H9 (cell line): ENCODE results near the gene NACC1. TPM values are rescaled to one million over a fixed set of nuclear protein-coding genes. Genes with fewer than 3 reads are reported as not detected.

Experiments used
- DNase-seq: peaks from one replicate; pipeline ENCODE4 v3.0.0-alpha.2; 2017
- H2AFZ ChIP-seq: one replicate; pipeline ENCODE4 v1.6.1; 2013; ENCODE audit warnings: mild to moderate bottlenecking, low read length, control low read depth, moderate library complexity
- H2AK5ac ChIP-seq: 2 replicates; pipeline ENCODE4 v1.6.1; 2013; ENCODE audit warnings: low read length, control low read depth, mixed read lengths; ENCODE audit not compliant: insufficient read length
- H2BK120ac ChIP-seq: one replicate; pipeline ENCODE4 v1.6.1; 2013; ENCODE audit warnings: low read depth, mild to moderate bottlenecking, low read length, control low read depth, inconsistent platforms; ENCODE audit not compliant: poor library complexity, severe bottlenecking
- H2BK12ac ChIP-seq: 2 replicates; pipeline ENCODE4 v1.6.1; 2013; ENCODE audit warnings: low read length, control low read depth, mixed read lengths, low read depth; ENCODE audit not compliant: insufficient read length
- H2BK15ac ChIP-seq: 2 replicates; pipeline ENCODE4 v1.6.1; 2013; ENCODE audit warnings: low read depth, low read length, control low read depth
- H2BK20ac ChIP-seq: one replicate; pipeline ENCODE4 v1.6.1; 2013; ENCODE audit warnings: low read depth, mild to moderate bottlenecking, low read length, control low read depth, inconsistent platforms; ENCODE audit not compliant: poor library complexity, severe bottlenecking
- H2BK5ac ChIP-seq: 2 replicates; pipeline ENCODE4 v1.6.1; 2013; ENCODE audit warnings: low read length, control low read depth, mixed read lengths; ENCODE audit not compliant: insufficient read length
- H3K14ac ChIP-seq: 2 replicates; pipeline ENCODE4 v1.6.1; 2013; ENCODE audit warnings: low read length, control low read depth; ENCODE audit not compliant: insufficient read depth
- H3K18ac ChIP-seq: 2 replicates; pipeline ENCODE4 v1.6.1; 2013; ENCODE audit warnings: low read depth, mild to moderate bottlenecking, mixed read lengths, low read length, control low read depth; ENCODE audit not compliant: insufficient read length
- H3K23ac ChIP-seq: 2 replicates; pipeline ENCODE4 v1.6.1; 2013; ENCODE audit warnings: low read length, control low read depth, mixed read lengths, low read depth; ENCODE audit not compliant: insufficient read length
- H3K23me2 ChIP-seq: 2 replicates; pipeline ENCODE4 v1.6.1; 2013; ENCODE audit warnings: low read depth, mild to moderate bottlenecking, mixed read lengths, low read length, control low read depth; ENCODE audit not compliant: insufficient read length, poor library complexity, severe bottlenecking
- H3K27ac ChIP-seq: 2 replicates; pipeline ENCODE4 v1.5.1; 2013; ENCODE audit warnings: low read length, control low read depth, mixed read lengths, low read depth; ENCODE audit not compliant: insufficient read length
- H3K27me3 ChIP-seq: 2 replicates; pipeline ENCODE4 v1.6.1; 2013; ENCODE audit warnings: low read length, control low read depth, inconsistent platforms; ENCODE audit not compliant: insufficient read depth
- H3K4ac ChIP-seq: 2 replicates; pipeline ENCODE4 v1.6.1; 2013; ENCODE audit warnings: low read depth, mild to moderate bottlenecking, control low read depth, inconsistent platforms, low read length, moderate library complexity
- H3K4me1 ChIP-seq: 2 replicates; pipeline ENCODE4 v1.6.1; 2013; ENCODE audit warnings: low read length, control low read depth, inconsistent platforms; ENCODE audit not compliant: insufficient read depth
- H3K4me2 ChIP-seq: 2 replicates; pipeline ENCODE4 v1.6.1; 2013; ENCODE audit warnings: low read length, control low read depth, mixed read lengths; ENCODE audit not compliant: insufficient read length, insufficient read depth
- H3K56ac ChIP-seq: 2 replicates; pipeline ENCODE4 v1.6.1; 2013; ENCODE audit warnings: low read depth, mild to moderate bottlenecking, mixed read lengths, low read length, control low read depth; ENCODE audit not compliant: insufficient read length
- H3K79me1 ChIP-seq: 2 replicates; pipeline ENCODE4 v1.6.1; 2013; ENCODE audit warnings: low read depth, mild to moderate bottlenecking, moderate library complexity, low read length, control low read depth, inconsistent platforms; ENCODE audit not compliant: insufficient read depth, poor library complexity, severe bottlenecking
- H3K79me2 ChIP-seq: 2 replicates; pipeline ENCODE4 v1.6.1; 2013; ENCODE audit warnings: low read length, control low read depth, inconsistent platforms; ENCODE audit not compliant: insufficient read depth
- H3K9ac ChIP-seq: 2 replicates; pipeline ENCODE4 v1.6.1; 2013; ENCODE audit warnings: low read length, control low read depth, mixed read lengths; ENCODE audit not compliant: insufficient read length; ENCODE audit errors: extremely low read depth
- H3K9me3 ChIP-seq: one replicate; pipeline ENCODE4 v1.6.1; 2013; ENCODE audit warnings: low read depth, low read length, inconsistent platforms; ENCODE audit not compliant: control insufficient read depth
- H3T11ph ChIP-seq: one replicate; pipeline ENCODE4 v1.6.1; 2013; ENCODE audit warnings: mild to moderate bottlenecking, low read length, control low read depth, inconsistent platforms
- H4K20me1 ChIP-seq: one replicate; pipeline ENCODE4 v1.6.1; 2013; ENCODE audit not compliant: control insufficient read depth, insufficient read length, insufficient read depth
- H4K5ac ChIP-seq: 2 replicates; pipeline ENCODE4 v1.6.1; 2013; ENCODE audit warnings: low read depth, mild to moderate bottlenecking, mixed read lengths, low read length, control low read depth; ENCODE audit not compliant: insufficient read length
- H4K8ac ChIP-seq: replicated peaks from 2 replicates; pipeline ENCODE4 v1.6.1; 2013; ENCODE audit warnings: low read length, control low read depth, mixed read lengths, low read depth; ENCODE audit not compliant: insufficient read length
- H4K91ac ChIP-seq: 2 replicates; pipeline ENCODE4 v1.6.1; 2013; ENCODE audit warnings: low read depth, mild to moderate bottlenecking, moderate library complexity, mixed read lengths, low read length, control low read depth; ENCODE audit not compliant: insufficient read length
- H3K27ac Mint-ChIP-seq, 3 experiments: 2 replicates in 2 of 3; 3 replicates in 1 of 3; pipeline ENCODE4 v1.8.0; 2020 to 2021; ENCODE audit warnings: mixed read lengths in 3 of 3, mild to moderate bottlenecking in 1 of 3, moderate library complexity in 1 of 3
- H3K27me3 Mint-ChIP-seq: 2 replicates; pipeline ENCODE4 v1.8.0; 2021; ENCODE audit warnings: low read depth, mild to moderate bottlenecking, moderate library complexity, mixed read lengths
- H3K36me3 Mint-ChIP-seq, 3 experiments: 2 replicates in 2 of 3; 3 replicates in 1 of 3; pipeline ENCODE4 v1.8.0; 2020 to 2021; ENCODE audit warnings: low read depth in 3 of 3, mixed read lengths in 3 of 3; ENCODE audit not compliant: insufficient read depth in 1 of 3
- H3K4me1 Mint-ChIP-seq, 2 experiments: 2 replicates each; pipeline ENCODE4 v1.8.0; 2020; ENCODE audit warnings: mixed read lengths in 2 of 2
- H3K4me3 Mint-ChIP-seq, 2 experiments: 2 replicates in 1 of 2; 3 replicates in 1 of 2; pipeline ENCODE4 v1.8.0; 2020 to 2021; ENCODE audit warnings: mild to moderate bottlenecking in 2 of 2, mixed read lengths in 2 of 2, moderate library complexity in 1 of 2
- H3K9me3 Mint-ChIP-seq, 2 experiments: 2 replicates in 1 of 2; 3 replicates in 1 of 2; pipeline ENCODE4 v1.8.0; 2020; ENCODE audit warnings: mild to moderate bottlenecking in 2 of 2, mixed read lengths in 2 of 2, moderate library complexity in 1 of 2
- CTCF ChIP-seq: fragments of 200-600 bp; sonication (generic); conservative IDR thresholded peaks from 3 replicates; pipeline ENCODE4 v1.8.0; 2021; ENCODE audit warnings: antibody characterized with exemption, mild to moderate bottlenecking
- WGBS: extraction: QIAGEN DNeasy Blood & Tissue Kit; methylation state at CpG from one replicate; pipeline ENCODE4 v1.1.7; 2013; ENCODE audit warnings: missing lambda C conversion rate, low lambda C conversion rate, mixed read lengths; ENCODE audit not compliant: insufficient read length; ENCODE audit errors: extremely low coverage; 5-methylcytosine and 5-hydroxymethylcytosine counted together
- total RNA-seq: library from RNA; stranded (reverse); gene quantifications from 2 replicates; pipeline ENCODE4 v1.2.1, GENCODE V29; 2021

Gene NACC1
- total RNA-seq, 1 experiment from 2014 or later: 198 TPM

GRCh38 chr19:13103581-13104359 is 14.3 kb upstream of the NACC1 start:
- no peak overlapping the region for H3K18ac ChIP-seq
- H2BK20ac ChIP-seq: no peak overlapping the region
- H3K27me3 Mint-ChIP-seq: peaks cover 39% of the 10 kb centered on the region
- H3K4ac ChIP-seq: no peak overlapping the region
- peaks cover 10 to 14% of the 10 kb centered on the region in 2 experiments for H3K4me1 Mint-ChIP-seq
- no peak overlapping the region for H3T11ph ChIP-seq
- H3K79me1 ChIP-seq: no peaks in the 10 kb centered on the region
- H3K27me3 ChIP-seq: peaks cover 17% of the 10 kb centered on the region; the same call in 1 of the 2 replicates
- peaks cover 3 to 7% of the 10 kb centered on the region in 2 experiments; a peak in 3 of 5 replicates for H3K9me3 Mint-ChIP-seq
- H3K4me3 Mint-ChIP-seq: no peak overlapping the region
- peaks cover 6 to 7% (median 7%) of the 10 kb centered on the region in 3 experiments for H3K36me3 Mint-ChIP-seq
- DNase-seq: peak; percentile 25
- H2BK120ac ChIP-seq: no peak overlapping the region
- no peaks in the 10 kb centered on the region for H3K4me1 ChIP-seq
- H2BK12ac ChIP-seq: no peak overlapping the region
- no peak overlapping the region for H3K23ac ChIP-seq
- H2BK5ac ChIP-seq: no peak overlapping the region
- H2AFZ ChIP-seq: no peak overlapping the region
- no peak for TF ChIP-seq CTCF
- no peak overlapping the region for H3K14ac ChIP-seq
- no peak overlapping the region for H3K27ac Mint-ChIP-seq
- no peak overlapping the region for H3K4me2 ChIP-seq
- H3K79me2 ChIP-seq: no peaks in the 10 kb centered on the region
- no peak overlapping the region for H3K27ac ChIP-seq
- no peak overlapping the region for H3K56ac ChIP-seq
- no peak overlapping the region for H4K5ac ChIP-seq
- WGBS: no CpG with 5 or more reads among the region's 13 CpGs
- no peaks in the 10 kb centered on the region for H3K9me3 ChIP-seq
- peaks cover 3% of the 10 kb centered on the region for H3K23me2 ChIP-seq
- no peak overlapping the region for H2BK15ac ChIP-seq
- no peak overlapping the region for H3K9ac ChIP-seq
- H4K20me1 ChIP-seq: peaks cover 3% of the 10 kb centered on the region
- no peak overlapping the region for H2AK5ac ChIP-seq
- no peak overlapping the region for H4K91ac ChIP-seq
- H4K8ac ChIP-seq: no peak overlapping the region
